CMK (cell line): ENCODE results near the gene OR6M1.

Source experiments
- DNase-seq: peaks from one replicate; pipeline ENCODE4 v3.0.0-alpha.2; 2010; ENCODE audit warnings: low read depth

The OR6M1 gene, protein sequence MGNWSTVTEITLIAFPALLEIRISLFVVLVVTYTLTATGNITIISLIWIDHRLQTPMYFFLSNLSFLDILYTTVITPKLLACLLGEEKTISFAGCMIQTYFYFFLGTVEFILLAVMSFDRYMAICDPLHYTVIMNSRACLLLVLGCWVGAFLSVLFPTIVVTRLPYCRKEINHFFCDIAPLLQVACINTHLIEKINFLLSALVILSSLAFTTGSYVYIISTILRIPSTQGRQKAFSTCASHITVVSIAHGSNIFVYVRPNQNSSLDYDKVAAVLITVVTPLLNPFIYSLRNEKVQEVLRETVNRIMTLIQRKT

DNA sequence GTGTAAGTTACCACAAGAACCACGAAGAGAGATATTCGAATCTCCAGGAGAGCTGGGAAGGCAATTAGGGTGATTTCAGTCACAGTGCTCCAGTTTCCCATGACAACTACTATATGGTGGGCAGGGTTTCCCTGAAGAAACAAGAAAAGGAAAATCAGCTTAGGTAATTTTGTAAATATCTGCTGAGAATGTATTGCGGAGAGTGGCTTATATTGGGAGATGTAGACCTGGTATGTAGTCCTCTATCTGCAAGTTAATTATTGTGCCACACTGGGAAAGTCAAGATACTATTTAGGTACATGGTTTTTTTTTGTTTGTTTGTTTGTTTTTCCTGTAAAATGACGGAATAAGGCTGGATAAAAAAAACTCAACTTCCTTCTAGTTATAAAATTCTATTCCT, at the start of gene OR6M1:
OR6M1 (minus strand) TSS at position 101 of the 400 bp plus-strand sequence; CDS start at position 101, 0 bp downstream.
- DNase-seq = no peak

DNA sequence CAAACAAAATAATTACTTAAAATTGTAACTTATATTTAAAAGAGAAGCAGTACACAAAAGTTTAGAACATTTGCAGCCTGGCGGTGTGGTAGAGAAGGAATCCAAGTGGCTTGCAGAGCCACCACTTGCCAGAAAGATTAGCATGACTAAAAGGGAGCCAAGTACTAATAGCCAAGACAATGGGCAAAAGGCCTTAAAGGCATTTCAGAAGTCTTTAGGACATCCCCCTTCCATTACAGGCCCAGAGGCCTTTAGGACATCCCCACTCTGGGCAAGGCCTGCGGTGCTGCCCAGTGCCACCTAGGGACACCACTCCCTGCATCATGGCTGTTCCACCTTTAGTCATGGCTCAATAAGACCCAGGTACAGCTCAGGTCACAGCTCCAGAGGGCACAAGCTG, 46.9 kb upstream of the OR6M1 start:
- no peak for DNase-seq

- DNase-seq = no peak
Measured at GRCh38 chr11:123852321-123852720, 46.2 kb upstream of the OR6M1 start.

GRCh38 chr11:123851110-123851509, 45.0 kb upstream of the OR6M1 start:
- no peak for DNase-seq

DNA sequence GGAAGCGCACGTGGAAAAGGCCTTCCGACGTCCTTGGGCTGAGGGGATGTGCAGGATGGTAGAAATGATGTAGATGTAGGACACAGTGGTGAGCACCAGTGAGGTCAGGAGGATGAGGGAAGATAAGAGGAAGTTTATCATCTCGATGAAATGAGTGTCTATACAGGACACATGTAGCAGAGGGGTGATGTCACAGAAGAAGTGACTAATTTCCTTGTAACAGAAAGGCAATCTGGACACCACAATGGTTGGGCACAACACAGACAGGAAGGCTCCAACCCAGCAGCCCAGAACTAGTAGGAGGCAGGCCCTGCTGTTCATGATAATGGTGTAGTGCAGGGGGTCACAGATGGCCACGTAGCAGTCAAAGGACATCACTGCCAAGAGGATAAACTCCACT, 35.0 kb upstream of the OR6M1 start:
- DNase-seq = no peak

DNA sequence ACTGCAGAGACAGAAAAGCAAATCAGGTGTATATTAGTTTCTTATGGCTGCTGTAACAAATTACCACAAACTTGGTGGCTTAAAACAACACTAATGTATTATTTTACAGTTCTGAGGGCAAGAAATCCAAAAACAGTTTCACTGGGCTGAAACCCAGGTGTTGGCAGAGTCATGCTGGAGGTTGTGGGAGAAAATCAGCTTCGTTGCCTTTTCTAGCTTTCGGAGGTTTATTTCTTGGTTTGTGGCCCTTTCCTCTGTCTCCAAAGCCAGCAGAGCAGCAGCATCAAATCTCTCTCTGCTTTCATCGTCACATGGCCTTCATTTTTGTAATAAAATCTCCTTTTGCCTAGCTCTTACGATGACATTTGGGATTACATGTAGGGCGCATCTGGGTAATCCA, 33.0 kb upstream of the OR6M1 start:
- DNase-seq = no peak

GRCh38 chr11:123838659-123839058, 32.5 kb upstream of the OR6M1 start:
- DNase-seq = no peak

DNA sequence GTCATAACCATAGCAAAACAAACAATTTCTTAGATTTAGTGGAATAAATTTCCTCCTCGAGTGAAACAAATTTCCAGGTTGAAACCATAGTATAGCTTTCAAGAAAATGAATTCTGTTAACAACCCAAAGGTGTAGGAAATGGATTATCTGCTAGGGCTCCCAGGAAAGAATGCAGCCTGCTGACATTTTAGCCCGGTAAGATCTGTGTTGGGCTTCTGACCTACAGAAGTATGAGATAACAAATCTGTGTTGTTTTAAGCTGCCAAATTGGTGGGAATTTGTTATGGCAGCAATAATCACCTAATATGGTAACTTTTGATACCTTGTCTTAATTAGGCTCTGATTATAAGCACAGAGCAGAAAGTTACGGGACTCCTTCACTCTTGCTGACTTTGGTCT, 32.0 kb upstream of the OR6M1 start:
- no peak for DNase-seq

- no peak for DNase-seq
Measured at GRCh38 chr11:123833095-123833494, 26.9 kb upstream of the OR6M1 start.

DNA sequence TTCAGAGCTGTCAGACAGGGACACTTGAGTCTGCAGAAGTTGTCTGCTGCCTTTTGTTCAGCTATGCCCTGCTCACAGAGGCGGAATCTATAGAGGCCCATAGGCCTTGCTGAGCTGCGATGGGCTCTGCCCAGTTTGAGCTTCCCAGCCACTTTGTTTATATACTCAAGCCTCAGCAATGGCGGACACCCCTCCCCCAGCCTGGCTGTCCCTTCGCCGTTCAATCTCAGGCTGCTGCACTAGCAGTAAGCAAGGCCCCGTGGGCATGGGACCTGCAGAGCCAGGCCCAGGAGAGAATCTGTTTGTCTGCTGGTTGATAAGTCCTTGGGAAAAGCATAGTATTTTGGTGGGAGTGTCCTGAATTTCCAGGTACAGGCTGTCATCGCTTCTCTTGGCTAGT, 23.6 kb upstream of the OR6M1 start:
- DNase-seq = no peak

GRCh38 chr11:123822599-123822998, 16.4 kb upstream of the OR6M1 start:
- no peak for DNase-seq

GRCh38 chr11:123822032-123822431, 15.9 kb upstream of the OR6M1 start:
- DNase-seq = no peak

DNA sequence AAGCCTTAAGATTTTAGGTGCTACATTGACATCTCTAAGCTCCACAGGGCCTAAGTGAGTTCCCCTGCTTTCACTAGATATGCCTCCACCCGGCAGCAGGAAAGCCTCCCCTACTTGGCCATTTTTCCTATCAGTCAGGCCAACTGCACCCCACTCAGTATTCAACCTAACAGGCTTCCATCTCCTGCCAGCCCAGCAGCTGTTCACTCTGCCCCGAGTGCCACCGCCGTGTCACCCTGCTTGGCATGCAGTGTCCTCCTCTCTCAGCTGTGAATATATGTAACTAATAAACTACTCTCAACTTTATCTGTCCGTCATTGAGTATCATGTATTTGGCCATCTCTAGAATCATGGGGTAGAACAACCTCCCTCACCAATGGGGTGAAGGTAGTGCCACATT, 9.0 kb upstream of the OR6M1 start:
- DNase-seq = no peak

DNA sequence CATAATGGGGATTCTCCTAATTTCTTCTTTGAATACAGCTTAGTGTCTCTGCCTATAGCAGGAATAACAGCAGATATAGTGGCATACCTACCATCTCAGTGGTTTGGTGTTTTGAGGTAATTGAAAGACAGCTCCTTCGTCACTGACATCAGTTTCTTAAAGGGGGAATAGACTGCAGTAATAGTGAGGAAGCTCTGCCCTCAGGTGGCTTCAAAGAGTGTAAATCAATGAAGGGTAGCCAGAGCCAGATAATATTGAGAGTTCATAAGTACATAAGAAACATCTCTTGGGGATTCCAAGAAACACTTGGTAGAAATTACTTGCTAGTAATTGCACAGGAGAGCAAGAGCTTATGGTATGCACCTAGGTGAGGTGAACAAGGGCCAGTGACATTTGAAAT, 4.4 kb downstream of the OR6M1 start:
- DNase-seq = no peak

DNA sequence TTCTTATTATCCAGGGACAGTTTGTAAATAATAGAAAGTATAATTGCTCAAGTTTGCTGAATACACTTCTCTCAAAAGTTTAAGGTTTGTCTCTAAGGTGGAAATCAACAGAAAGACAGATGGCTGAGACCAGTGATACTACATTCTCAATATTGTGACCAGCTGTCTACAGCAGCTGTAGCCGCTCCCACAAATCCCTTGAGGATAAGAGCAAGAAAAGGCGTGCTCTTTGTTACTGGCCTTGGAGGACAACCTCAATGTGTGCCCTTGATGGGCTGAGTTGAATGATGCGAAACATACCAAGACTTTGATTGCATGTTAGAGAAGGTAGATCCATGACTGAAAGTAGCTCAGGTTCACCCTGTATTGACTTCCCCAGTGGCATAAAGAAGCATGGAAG, 6.1 kb downstream of the OR6M1 start:
- DNase-seq = no peak

GRCh38 chr11:123799438-123799837, 6.7 kb downstream of the OR6M1 start:
- no peak for DNase-seq

GRCh38 chr11:123798513-123799252, 7.5 kb downstream of the OR6M1 start:
- DNase-seq = no peak

DNA sequence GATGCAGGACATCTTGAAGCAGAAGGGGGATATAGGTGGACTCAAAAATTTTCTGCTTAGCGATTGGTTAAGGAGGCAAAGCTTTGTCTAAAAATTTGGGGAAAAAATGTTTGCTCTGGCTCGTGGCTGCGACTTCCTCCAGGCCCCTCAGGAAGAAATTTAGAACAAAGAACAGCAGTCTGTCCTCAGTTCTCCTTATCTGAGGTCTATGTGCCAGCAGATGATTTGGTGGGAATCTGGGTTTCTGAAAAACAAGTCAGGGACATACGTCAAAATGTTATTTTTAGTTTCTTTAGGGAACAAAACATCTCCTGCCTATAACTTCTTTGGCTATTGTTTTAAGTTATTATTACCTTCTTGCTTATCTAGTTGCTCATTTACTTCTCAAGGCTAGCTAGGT, 8.1 kb downstream of the OR6M1 start:
- no peak for DNase-seq

- no peak for DNase-seq
Measured at GRCh38 chr11:123797541-123797940, 8.6 kb downstream of the OR6M1 start.

DNA sequence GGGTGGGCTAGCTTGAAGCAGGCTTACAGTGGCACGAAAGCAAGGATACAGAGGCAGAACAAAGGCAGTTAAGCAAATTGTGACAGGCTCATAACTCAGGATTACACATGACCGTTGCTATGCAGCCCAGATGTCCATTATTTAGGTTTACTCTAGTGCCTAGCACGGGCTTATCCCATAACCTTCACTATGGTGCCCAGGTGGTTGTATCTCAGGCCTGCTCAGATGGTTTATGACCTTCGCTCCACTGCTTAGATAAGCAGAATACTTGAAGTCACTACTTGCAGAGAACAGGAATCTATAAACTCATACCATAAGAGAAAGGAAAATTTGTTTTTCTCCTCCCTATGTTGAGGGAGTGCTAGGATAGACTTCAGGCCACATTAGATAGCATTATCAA, 9.0 kb downstream of the OR6M1 start:
- DNase-seq = no peak

- no peak for DNase-seq
Measured at GRCh38 chr11:123796226-123796625, 9.9 kb downstream of the OR6M1 start.

DNA sequence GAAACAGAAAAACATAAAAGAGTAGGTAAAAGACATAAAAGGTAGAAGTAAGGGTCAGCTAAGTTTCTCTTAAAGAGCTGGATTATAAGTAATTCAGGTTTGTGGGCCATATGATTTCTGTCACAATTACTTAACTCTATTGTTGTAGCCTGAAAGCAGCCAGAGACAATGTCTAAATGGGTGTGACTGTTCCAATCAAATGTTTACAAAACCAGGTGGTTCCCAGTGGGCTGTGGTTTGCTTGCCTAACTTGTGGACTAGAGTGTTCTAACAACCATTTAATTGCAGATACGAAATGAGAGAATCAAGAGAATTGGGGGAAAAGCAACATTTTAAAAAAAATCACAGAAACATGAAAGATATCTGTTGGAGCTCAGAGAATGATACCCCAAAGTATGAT, 22.6 kb downstream of the OR6M1 start:
- no peak for DNase-seq

DNA sequence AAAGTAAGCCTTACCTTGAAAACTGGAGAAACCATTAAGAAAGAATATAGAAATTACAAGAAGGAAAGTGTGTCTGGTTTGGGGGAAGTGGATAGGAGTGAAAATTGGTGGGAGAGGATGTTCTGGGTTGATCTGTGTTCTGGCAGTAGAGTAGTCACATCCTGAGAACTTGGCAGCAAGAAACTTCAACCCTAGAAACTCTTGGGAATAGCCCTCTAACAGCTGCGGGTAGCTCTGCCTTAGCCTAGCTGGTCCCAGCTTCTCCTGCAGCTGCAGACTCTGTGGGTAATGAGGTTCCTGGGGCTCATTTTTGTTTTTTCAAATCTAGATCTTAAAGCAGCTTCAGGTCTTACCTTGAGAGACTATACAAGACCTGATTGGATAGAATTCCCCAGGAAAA, 27.6 kb downstream of the OR6M1 start:
- no peak for DNase-seq
